Coronary artery (tissue), 2 donors: ENCODE measurements around the gene ONECUT2.
"Not testable (repeated sequence)": the region's sequence is repeated elsewhere in the genome, so short reads cannot be mapped to it uniquely, and the experiment has no call there.

Source experiments
- DNase-seq: peaks from one replicate; pipeline ENCODE4 v3.0.0-alpha.2; 2017; ENCODE audit warnings: low spot score
- H3K27ac ChIP-seq, 2 donors: fragments of 200-600 bp; sonication (generic); one replicate each; pipeline ENCODE4 v1.5.1; 2016 to 2019
- H3K4me3 ChIP-seq: fragments of 200-600 bp; sonication (generic); 2 replicates; pipeline ENCODE4 v1.5.1; 2016; ENCODE audit warnings: mild to moderate bottlenecking, moderate library complexity
- CTCF ChIP-seq: fragments of 200-600 bp; sonication (generic); IDR thresholded peaks from one replicate; pipeline ENCODE4 v1.5.1; 2019; ENCODE audit warnings: antibody characterized with exemption

The ONECUT2 gene

GRCh38 chr18:57434536-57435494, at the start of gene ONECUT2:
ONECUT2 (plus strand) TSS chr18:57435374; CDS start chr18:57435717, 343 bp downstream.
- no peak for TF ChIP-seq CTCF
- no peak for DNase-seq
- Histone ChIP-seq H3K27ac (no peak within 1 kb of the TSS), H3K4me3 (peak within 1 kb of the TSS; percentile 75)

- DNase-seq: no peak
- Histone ChIP-seq H3K27ac (no peak overlapping the region), H3K4me3 (no peak overlapping the region)
- TF ChIP-seq CTCF: no peak
Measured at GRCh38 chr18:57389271-57389670, 45.9 kb upstream of the ONECUT2 start.

GRCh38 chr18:57390044-57390443, 45.1 kb upstream of the ONECUT2 start:
- TF ChIP-seq CTCF: no peak
- DNase-seq: no peak
- Histone ChIP-seq H3K4me3 (no peak overlapping the region), H3K27ac (no peak overlapping the region)

GRCh38 chr18:57394749-57395148, 40.4 kb upstream of the ONECUT2 start:
- not testable (repeated sequence) for H3K27ac ChIP-seq, H3K4me3 ChIP-seq, DNase-seq

- not testable (repeated sequence) for H3K27ac ChIP-seq, DNase-seq, H3K4me3 ChIP-seq
Measured at GRCh38 chr18:57396831-57397230, 38.3 kb upstream of the ONECUT2 start.

- no peak for DNase-seq
- Histone ChIP-seq H3K4me3 (no peak overlapping the region), H3K27ac (no peak overlapping the region)
- TF ChIP-seq CTCF: no peak
Measured at GRCh38 chr18:57397440-57398132, 37.6 kb upstream of the ONECUT2 start.

- no peak overlapping the region for H3K27ac ChIP-seq
- TF ChIP-seq CTCF: no peak
- no peak overlapping the region for H3K4me3 ChIP-seq
- DNase-seq: no peak
Measured at GRCh38 chr18:57404345-57404744, 30.8 kb upstream of the ONECUT2 start.

GRCh38 chr18:57409650-57410049, 25.5 kb upstream of the ONECUT2 start:
- H3K27ac ChIP-seq: no peak overlapping the region
- H3K4me3 ChIP-seq: no peak overlapping the region
- DNase-seq: no peak
- TF ChIP-seq CTCF: no peak
